Left ventricle myocardium inferior (tissue), 1 donor: ENCODE results near the gene KIF26A. TPM values are rescaled to one million over a fixed set of nuclear protein-coding genes. Genes with fewer than 3 reads are reported as not detected.

Experiments
- DNase-seq: peaks from one replicate; pipeline ENCODE4 v3.0.0-alpha.2; 2020
- H3K27ac ChIP-seq: fragments of 200-600 bp; replicated peaks from 2 replicates; pipeline ENCODE4 v1.8.0; 2021
- H3K27me3 ChIP-seq: fragments of 200-600 bp; 2 replicates; pipeline ENCODE4 v1.8.0; 2021; ENCODE audit warnings: low read depth
- H3K36me3 ChIP-seq: fragments of 200-600 bp; 2 replicates; pipeline ENCODE4 v1.8.0; 2021
- H3K4me1 ChIP-seq: fragments of 200-600 bp; 2 replicates; pipeline ENCODE4 v1.8.0; 2021
- H3K4me3 ChIP-seq: fragments of 200-600 bp; 2 replicates; pipeline ENCODE4 v1.8.0; 2021; ENCODE audit warnings: mild to moderate bottlenecking, moderate library complexity
- H3K9me3 ChIP-seq: fragments of 200-600 bp; replicated peaks from 2 replicates; pipeline ENCODE4 v1.8.0; 2021
- CTCF ChIP-seq: fragments of 200-600 bp; IDR thresholded peaks from 2 replicates; pipeline ENCODE4 v1.8.0; 2021; ENCODE audit warnings: antibody characterized with exemption, mild to moderate bottlenecking, borderline replicate concordance
- intact Hi-C: fragments of 100-400 bp; cut with micrococcal nuclease; formaldehyde crosslinking; loops from one replicate; pipeline ENCODE4 v1.11.0; 2022
- total RNA-seq: library from RNA; stranded (reverse); fragmentation: NEBNext Ultra II Directional; extraction: Animal tissue kit (Norgen Biotek cat#: 25700); gene quantifications from one replicate; pipeline ENCODE4 v1.2.1, GENCODE V29; 2021
- donor health status: DM: no; HTN: yes; CAD: no; lungs with severe emphysema.

Gene KIF26A
- total RNA-seq, 1 donor from 2014 or later = 6.5 TPM

- H3K4me3 ChIP-seq = no peak overlapping the region
- peaks cover 38% of the 10 kb centered on the region for H3K27me3 ChIP-seq
- no peak overlapping the region for H3K27ac ChIP-seq
- no peak for TF ChIP-seq CTCF
- intact Hi-C loops = no loop called here
- no peaks in the 10 kb centered on the region for H3K4me1 ChIP-seq
- no peaks in the 10 kb centered on the region for H3K9me3 ChIP-seq
- DNase-seq = no peak
- no peaks in the 10 kb centered on the region for H3K36me3 ChIP-seq
Observed at GRCh38 chr14:104199266-104199895, 61.0 kb downstream of the KIF26A start.

- Histone ChIP-seq H3K36me3 (no peaks in the 10 kb centered on the region), H3K4me1 (no peaks in the 10 kb centered on the region), H3K4me3 (no peak overlapping the region), H3K27me3 (peaks cover 31% of the 10 kb centered on the region), H3K27ac (no peak overlapping the region), H3K9me3 (no peaks in the 10 kb centered on the region)
- intact Hi-C loops = no loop called here
- no peak for TF ChIP-seq CTCF
- no peak for DNase-seq
Observed at GRCh38 chr14:104200106-104200505, 61.7 kb downstream of the KIF26A start.

- Histone ChIP-seq H3K27me3 (peaks cover 26% of the 10 kb centered on the region), H3K4me1 (no peaks in the 10 kb centered on the region), H3K36me3 (no peaks in the 10 kb centered on the region), H3K27ac (no peak overlapping the region), H3K9me3 (no peaks in the 10 kb centered on the region), H3K4me3 (no peak overlapping the region)
- intact Hi-C loops = no loop called here
- no peak for DNase-seq
- no peak for TF ChIP-seq CTCF
Observed at GRCh38 chr14:104200591-104200990, 62.2 kb downstream of the KIF26A start.

- no peaks in the 10 kb centered on the region for H3K36me3 ChIP-seq
- H3K27ac ChIP-seq = no peak overlapping the region
- no peak overlapping the region for H3K4me3 ChIP-seq
- H3K9me3 ChIP-seq = no peaks in the 10 kb centered on the region
- intact Hi-C loops = no loop called here
- DNase-seq = no peak
- no peaks in the 10 kb centered on the region for H3K4me1 ChIP-seq
- H3K27me3 ChIP-seq = peaks cover 26% of the 10 kb centered on the region
- no peak for TF ChIP-seq CTCF
Observed at GRCh38 chr14:104201063-104201462, 62.7 kb downstream of the KIF26A start.

GRCh38 chr14:104201496-104201895 lies 63.1 kb downstream of the KIF26A start:
- no peaks in the 10 kb centered on the region for H3K4me1 ChIP-seq
- H3K9me3 ChIP-seq = no peaks in the 10 kb centered on the region
- intact Hi-C loops = no loop called here

More at GRCh38 chr14:104201496-104201895, 63.1 kb downstream of the KIF26A start:
- Histone ChIP-seq H3K27me3 (peaks cover 26% of the 10 kb centered on the region), H3K27ac (no peak overlapping the region), H3K4me3 (no peak overlapping the region), H3K36me3 (no peaks in the 10 kb centered on the region)
- no peak for DNase-seq
- TF ChIP-seq CTCF = no peak
